ENCODE results near the gene UBQLN1. TPM values are rescaled to one million over a fixed set of nuclear protein-coding genes. Genes with fewer than 3 reads are reported as not detected.

Gene UBQLN1
- total RNA-seq, 2 donors from 2014 or later, result 114 to 119 TPM

GRCh38 chr9:83652433-83652832, 55.3 kb downstream of the UBQLN1 start:
- Histone ChIP-seq H3K27ac (ENCODE audit: low read depth, low read length) (no peak overlapping the region), H3K4me3 (ENCODE audit: low read length) (no peak overlapping the region), H3K27me3 (ENCODE audit: control insufficient read depth, insufficient read depth, low read length, poor library complexity, severe bottlenecking) (no peaks in the 10 kb centered on the region), H3K36me3 (ENCODE audit: control insufficient read depth, insufficient read depth, low read length) (peaks cover 81% of the 10 kb centered on the region), H3K9ac (ENCODE audit: extremely low read depth, low read length, poor library complexity, severe bottlenecking) (no peak overlapping the region), H3K4me1 (ENCODE audit: control insufficient read depth, insufficient read depth, low read length) (peaks cover 3% of the 10 kb centered on the region), H3K9me3 (ENCODE audit: control insufficient read depth, low read length) (peaks cover 22% of the 10 kb centered on the region)
- peaks cover 53% of the 10 kb centered on the region for H3K36me3 Mint-ChIP-seq (ENCODE audit: low read depth)
- H3K4me1 Mint-ChIP-seq, result peaks cover 11% of the 10 kb centered on the region
- no peak for DNase-seq
- no peaks in the 10 kb centered on the region for H3K9me3 Mint-ChIP-seq
- H3K27ac Mint-ChIP-seq, result no peak overlapping the region
- no peaks in the 10 kb centered on the region for H3K27me3 Mint-ChIP-seq (ENCODE audit: insufficient read depth)
- WGBS, 2 experiments (ENCODE audit: insufficient coverage in 1 of 2, insufficient read length in 1 of 2), result 92 to 100% methylated on average over 1 of the region's 1 CpG
- no peak overlapping the region for H3K4me3 Mint-ChIP-seq
- TF ChIP-seq, protein P1, sequence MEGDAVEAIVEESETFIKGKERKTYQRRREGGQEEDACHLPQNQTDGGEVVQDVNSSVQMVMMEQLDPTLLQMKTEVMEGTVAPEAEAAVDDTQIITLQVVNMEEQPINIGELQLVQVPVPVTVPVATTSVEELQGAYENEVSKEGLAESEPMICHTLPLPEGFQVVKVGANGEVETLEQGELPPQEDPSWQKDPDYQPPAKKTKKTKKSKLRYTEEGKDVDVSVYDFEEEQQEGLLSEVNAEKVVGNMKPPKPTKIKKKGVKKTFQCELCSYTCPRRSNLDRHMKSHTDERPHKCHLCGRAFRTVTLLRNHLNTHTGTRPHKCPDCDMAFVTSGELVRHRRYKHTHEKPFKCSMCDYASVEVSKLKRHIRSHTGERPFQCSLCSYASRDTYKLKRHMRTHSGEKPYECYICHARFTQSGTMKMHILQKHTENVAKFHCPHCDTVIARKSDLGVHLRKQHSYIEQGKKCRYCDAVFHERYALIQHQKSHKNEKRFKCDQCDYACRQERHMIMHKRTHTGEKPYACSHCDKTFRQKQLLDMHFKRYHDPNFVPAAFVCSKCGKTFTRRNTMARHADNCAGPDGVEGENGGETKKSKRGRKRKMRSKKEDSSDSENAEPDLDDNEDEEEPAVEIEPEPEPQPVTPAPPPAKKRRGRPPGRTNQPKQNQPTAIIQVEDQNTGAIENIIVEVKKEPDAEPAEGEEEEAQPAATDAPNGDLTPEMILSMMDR (conservative IDR thresholded peaks at IDR 0.05), result no peak

- no peaks in the 10 kb centered on the region for H3K27me3 Mint-ChIP-seq (ENCODE audit: insufficient read depth)
- Histone ChIP-seq H3K27me3 (ENCODE audit: control insufficient read depth, insufficient read depth, low read length, poor library complexity, severe bottlenecking) (no peaks in the 10 kb centered on the region), H3K27ac (ENCODE audit: low read depth, low read length) (no peak overlapping the region), H3K36me3 (ENCODE audit: control insufficient read depth, insufficient read depth, low read length) (peaks cover 73% of the 10 kb centered on the region), H3K9ac (ENCODE audit: extremely low read depth, low read length, poor library complexity, severe bottlenecking) (no peak overlapping the region), H3K9me3 (ENCODE audit: control insufficient read depth, low read length) (peaks cover 22% of the 10 kb centered on the region), H3K4me3 (ENCODE audit: low read length) (no peak overlapping the region), H3K4me1 (ENCODE audit: control insufficient read depth, insufficient read depth, low read length) (peaks cover 8% of the 10 kb centered on the region)
- WGBS, 2 experiments (ENCODE audit: insufficient coverage in 1 of 2, insufficient read length in 1 of 2), result 81 to 86% methylated on average over 2 of the region's 2 CpGs
- H3K4me1 Mint-ChIP-seq, result peaks cover 17% of the 10 kb centered on the region
- H3K27ac Mint-ChIP-seq, result no peak overlapping the region
- no peaks in the 10 kb centered on the region for H3K9me3 Mint-ChIP-seq
- no peak overlapping the region for H3K4me3 Mint-ChIP-seq
- TF ChIP-seq, protein P1 (conservative IDR thresholded peaks at IDR 0.05), result no peak
- peaks cover 54% of the 10 kb centered on the region for H3K36me3 Mint-ChIP-seq (ENCODE audit: low read depth)
- no peak for DNase-seq
Observed at GRCh38 chr9:83651558-83651957, 56.2 kb downstream of the UBQLN1 start.

DNA sequence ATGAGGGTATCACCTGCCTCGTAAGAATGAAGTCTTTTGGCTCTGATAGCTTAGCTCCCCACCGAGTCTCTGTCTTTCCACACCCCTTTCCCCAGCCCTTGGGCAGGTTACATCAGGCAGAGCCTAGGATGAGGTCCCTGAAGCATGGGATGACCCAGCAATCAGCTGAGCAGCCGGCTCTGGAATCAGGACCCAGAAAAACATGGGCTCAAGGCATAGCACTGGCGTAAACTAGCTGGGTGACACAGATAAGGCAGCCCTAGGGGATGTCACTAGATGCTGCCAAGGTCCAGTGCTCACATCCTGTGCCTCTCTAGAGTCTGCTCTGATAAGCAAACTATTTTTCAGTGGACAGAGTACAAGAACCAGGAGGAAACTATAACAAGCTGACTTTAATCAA, 58.2 kb downstream of the UBQLN1 start:
- Mint-ChIP-seq H3K27me3 (ENCODE audit: insufficient read depth) (no peaks in the 10 kb centered on the region), H3K36me3 (ENCODE audit: low read depth) (peaks cover 46% of the 10 kb centered on the region), H3K4me3 (no peak overlapping the region), H3K9me3 (no peaks in the 10 kb centered on the region), H3K27ac (peak overlapping the region; percentile 48), H3K4me1 (peaks cover 13% of the 10 kb centered on the region)
- H3K27ac ChIP-seq (ENCODE audit: low read depth, low read length), result no peak overlapping the region
- WGBS, 2 experiments (ENCODE audit: insufficient coverage in 1 of 2, insufficient read length in 1 of 2), result 92 to 93% methylated on average over 4 of the region's 4 CpGs
- peaks cover 60% of the 10 kb centered on the region for H3K36me3 ChIP-seq (ENCODE audit: control insufficient read depth, insufficient read depth, low read length)
- no peak overlapping the region for H3K4me3 ChIP-seq (ENCODE audit: low read length)
- H3K4me1 ChIP-seq (ENCODE audit: control insufficient read depth, insufficient read depth, low read length), result peaks cover 8% of the 10 kb centered on the region
- TF ChIP-seq, protein P1 (conservative IDR thresholded peaks at IDR 0.05), result no peak
- peaks cover 22% of the 10 kb centered on the region for H3K9me3 ChIP-seq (ENCODE audit: control insufficient read depth, low read length)
- peak; percentile 58 for DNase-seq
- no peaks in the 10 kb centered on the region for H3K27me3 ChIP-seq (ENCODE audit: control insufficient read depth, insufficient read depth, low read length, poor library complexity, severe bottlenecking)
- H3K9ac ChIP-seq (ENCODE audit: extremely low read depth, low read length, poor library complexity, severe bottlenecking), result no peak overlapping the region

All from endodermal cell (in vitro differentiated cells).